H1 (cell line): ENCODE data around the gene LAS1L. TPM values are rescaled to one million over a fixed set of nuclear protein-coding genes. Genes with fewer than 3 reads are reported as not detected.

Experiments used
- ATF2 ChIP-seq: IDR thresholded peaks from 2 replicates; pipeline ENCODE4 v1.6.1; 2012; ENCODE audit warnings: low read length, inconsistent platforms
- CHD1 ChIP-seq: IDR thresholded peaks from 2 replicates; pipeline ENCODE4 v1.6.1; 2012; ENCODE audit warnings: low read depth, low read length, improper control_type of control experiment
- CHD7 ChIP-seq: fragments of 300-600 bp; sonication (generic); IDR thresholded peaks from 2 replicates; pipeline ENCODE4 v1.7.1; 2012; ENCODE audit warnings: low read length, moderate library complexity, mild to moderate bottlenecking, inconsistent platforms; ENCODE audit not compliant: insufficient replicate concordance
- EP300 ChIP-seq, 2 experiments: IDR thresholded peaks; 1 replicate in 1 of 2; 2 replicates in 1 of 2; pipeline ENCODE4 v1.6.1; 2011 to 2012; ENCODE audit warnings: low read depth in 2 of 2, low read length in 2 of 2, mild to moderate bottlenecking in 2 of 2, borderline replicate concordance in 1 of 2, inconsistent platforms in 1 of 2, moderate library complexity in 1 of 2
- FOSL1 ChIP-seq: IDR thresholded peaks from 2 replicates; pipeline ENCODE4 v1.6.1; 2011; ENCODE audit warnings: mild to moderate bottlenecking, low read depth, low read length, moderate library complexity; ENCODE audit not compliant: insufficient read depth
- JUND ChIP-seq: IDR thresholded peaks from 2 replicates; pipeline ENCODE4 v1.6.1; 2011; ENCODE audit warnings: mild to moderate bottlenecking, improper control_type of control experiment, low read length
- POLR2A ChIP-seq, 2 experiments: IDR thresholded peaks; 1 replicate in 1 of 2; 2 replicates in 1 of 2; pipeline ENCODE4 v1.6.1; 2011; ENCODE audit warnings: low read depth in 2 of 2, low read length in 2 of 2, mild to moderate bottlenecking in 2 of 2; ENCODE audit errors: control extremely low read depth in 1 of 2
- SP1 ChIP-seq: IDR thresholded peaks from 2 replicates; pipeline ENCODE4 v1.6.1; 2011; ENCODE audit warnings: low read depth, low read length
- TBP ChIP-seq: IDR thresholded peaks from 2 replicates; pipeline ENCODE4 v1.6.1; 2011; ENCODE audit warnings: low read depth, low read length, improper control_type of control experiment
- TCF12 ChIP-seq: IDR thresholded peaks from 2 replicates; pipeline ENCODE4 v1.6.1; 2011; ENCODE audit warnings: low read depth, mild to moderate bottlenecking, low read length
- polyA plus RNA-seq, 7 experiments: library from polyadenylated mRNA; depleted of rRNA in 3 of 7; stranded (reverse) in 5 of 7; unstranded in 2 of 7; fragments of >200 nt in 5 of 7; fragments of 200-250 nt in 2 of 7; gene quantifications; 1 replicate in 5 of 7; 2 replicates in 1 of 7; 4 replicates in 1 of 7; pipeline versions ENCODE4 v1.2.1 to v1.2.3, GENCODE V29; 2011 to 2013; ENCODE audit warnings: missing spikeins in 2 of 7, mixed read lengths in 2 of 7
- total RNA-seq: library from RNA; stranded (reverse); fragmentation: NEBNext Ultra II Directional; extraction: Animal tissue kit (Norgen Biotek cat#: 25700); gene quantifications from 2 replicates; pipeline ENCODE4 v1.2.1, GENCODE V29; 2021

The LAS1L gene
- total and polyA plus RNA-seq, 2 of the 8 experiments (the other 6 are each of a cell fraction or from before 2014, with no cell fraction given): 39.5 to 65.0 TPM

- TF ChIP-seq CHD7: peak; percentile 71
- TF ChIP-seq POLR2A (IDR thresholded peaks at IDR 0.05; ENCODE audit: control extremely low read depth in 1 of 2, low read depth in 2 of 2, low read length in 2 of 2): peak; percentile 40 to 53
- peak; percentile 83 for TF ChIP-seq JUND
- peak; percentile 95 for TF ChIP-seq ATF2
- 0 out of 2 replicates have a peak, but pooled peaks have one; percentile 50 for TF ChIP-seq TCF12
- TF ChIP-seq TBP: peak; percentile 45; the same call in 1 of the 2 replicates
- no peak for TF ChIP-seq FOSL1
- TF ChIP-seq EP300 (IDR thresholded peaks at IDR 0.05; ENCODE audit: borderline replicate concordance in 1 of 2, low read depth in 2 of 2, low read length in 2 of 2): peak in 1 of 2 experiments; percentile 94; a peak in 2 of 3 replicates
- TF ChIP-seq SP1: peak; percentile 87
- TF ChIP-seq CHD1: no peak
These were observed 71.0 kb downstream of the LAS1L start (continued) for GRCh38 chrX:65463550-65463949.
